Ishikawa (cell line): ENCODE results near the gene SERHL2.

Source experiments
- FOXM1 ChIP-seq: IDR thresholded peaks from 2 replicates; pipeline ENCODE4 v1.6.1; 2012; ENCODE audit warnings: low read depth, borderline replicate concordance
- REST ChIP-seq: IDR thresholded peaks from 2 replicates; pipeline ENCODE4 v1.6.1; 2012; ENCODE audit warnings: low read depth, mild to moderate bottlenecking
- TAF1 ChIP-seq: IDR thresholded peaks from 2 replicates; pipeline ENCODE4 v1.6.1; 2012; ENCODE audit warnings: low read depth, mild to moderate bottlenecking
- YY1 ChIP-seq: IDR thresholded peaks from 2 replicates; pipeline ENCODE4 v1.6.1; 2012; ENCODE audit warnings: low read depth

DNA sequence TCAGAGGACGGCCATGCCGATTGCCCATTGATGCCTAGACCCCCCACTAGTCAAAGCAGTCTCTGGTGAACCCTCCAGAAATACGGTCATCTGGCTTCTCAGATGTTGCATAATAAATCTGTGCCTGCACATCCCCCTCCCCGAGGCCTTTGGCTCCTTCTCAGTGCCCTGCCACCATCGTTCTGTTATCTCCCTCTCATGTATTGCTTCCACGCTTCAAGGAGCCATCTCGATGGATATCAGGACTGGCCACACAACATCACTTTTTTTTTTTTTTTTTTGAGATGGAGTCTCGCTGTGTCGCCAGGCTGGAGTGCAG lies 32.6 kb upstream of the SERHL2 start:
- TF ChIP-seq YY1 (no peak), REST (no peak), FOXM1 (no peak), TAF1 (no peak)
